GM12891 (cell line): ENCODE data around the gene ERN1.

Experiments used
- POLR2A ChIP-seq: IDR thresholded peaks from 2 replicates; pipeline ENCODE4 v1.6.1; 2011; ENCODE audit warnings: low read depth, low read length, control low read depth
- TAF1 ChIP-seq: IDR thresholded peaks from 2 replicates; pipeline ENCODE4 v1.6.1; 2011; ENCODE audit warnings: low read depth, low read length, control low read depth

DNA sequence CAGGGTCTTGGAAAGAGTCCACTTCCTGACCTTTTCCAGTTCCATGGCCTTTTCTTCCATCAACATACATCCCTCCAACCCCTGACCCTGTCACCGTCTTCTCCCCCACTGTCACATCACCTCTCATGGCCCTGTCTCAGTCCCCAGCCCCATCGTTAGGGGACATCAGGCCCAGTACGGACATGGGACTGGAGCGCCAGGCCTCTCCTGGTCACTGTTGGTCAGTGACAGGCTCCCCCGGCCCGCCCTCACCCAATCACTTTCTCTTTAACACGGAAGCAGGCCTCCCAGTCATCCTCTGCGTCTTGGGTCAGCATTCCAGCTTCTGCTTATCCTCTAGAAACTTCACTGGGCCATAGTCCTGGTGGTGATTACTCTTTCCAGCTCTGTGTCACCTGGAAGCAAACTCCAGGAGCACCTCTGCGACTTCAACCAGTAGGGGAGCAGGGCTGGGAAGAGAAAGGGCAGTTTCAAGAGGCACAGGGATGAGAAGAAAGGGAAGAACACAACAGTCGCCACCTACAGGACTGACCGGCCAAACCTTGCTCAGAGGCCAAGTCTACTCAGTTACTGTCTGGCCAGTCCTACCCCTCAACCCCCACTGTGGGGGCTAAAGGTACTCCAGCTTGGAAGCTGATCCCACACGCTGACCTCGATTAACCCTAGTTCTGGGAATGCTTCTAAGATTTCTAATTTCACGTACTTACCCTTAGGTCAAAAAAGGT is 93.6 kb downstream of the ERN1 start:
- TF ChIP-seq POLR2A, result no peak
- no peak for TF ChIP-seq TAF1
